Measurements from ENCODE around the gene CETN2. TPM values are rescaled to one million over a fixed set of nuclear protein-coding genes. Genes with fewer than 3 reads are reported as not detected.
A peak's percentile ranks its signal among the peaks of the same experiment; 100 is the strongest.

Gene CETN2
- total RNA-seq, 1 donor, result 65.7 TPM

- no peak overlapping the region for H3K4me3 ChIP-seq (ENCODE audit: low read depth, low read length)
- no peak for TF ChIP-seq CTCF (IDR thresholded peaks at IDR 0.05; ENCODE audit: insufficient read depth, low read length)
- no peak for DNase-seq (ENCODE audit: low read depth)
These were observed 2.0 kb upstream of the CETN2 start for GRCh38 chrX:152832520-152832919.

- no peak for TF ChIP-seq CTCF (IDR thresholded peaks at IDR 0.05; ENCODE audit: insufficient read depth, low read length)
- no peak for DNase-seq (ENCODE audit: low read depth)
These were observed 834 bp upstream of the CETN2 start for GRCh38 chrX:152831391-152831790.

GRCh38 chrX:152824841-152825374 lies 5.6 kb downstream of the CETN2 start:
- no peak overlapping the region for H3K4me3 ChIP-seq (ENCODE audit: low read depth, low read length)
- no peak for TF ChIP-seq CTCF (IDR thresholded peaks at IDR 0.05; ENCODE audit: insufficient read depth, low read length)
- no peak for DNase-seq (ENCODE audit: low read depth)

More at GRCh38 chrX:152831391-152831790, 834 bp upstream of the CETN2 start:
- peak overlapping the region; percentile 70 for H3K4me3 ChIP-seq (ENCODE audit: low read depth, low read length)

GRCh38 chrX:152823657-152824056 lies 6.9 kb downstream of the CETN2 start:
- no peak overlapping the region for H3K4me3 ChIP-seq (ENCODE audit: low read depth, low read length)
- TF ChIP-seq CTCF (IDR thresholded peaks at IDR 0.05; ENCODE audit: insufficient read depth, low read length), result no peak
- DNase-seq (ENCODE audit: low read depth), result no peak

- peak; percentile 22 for DNase-seq (ENCODE audit: low read depth)
- TF ChIP-seq CTCF (IDR thresholded peaks at IDR 0.05; ENCODE audit: insufficient read depth, low read length), result no peak
- no peak overlapping the region for H3K4me3 ChIP-seq (ENCODE audit: low read depth, low read length)
These were observed 8.0 kb downstream of the CETN2 start for GRCh38 chrX:152822383-152823086.

- TF ChIP-seq CTCF (IDR thresholded peaks at IDR 0.05; ENCODE audit: insufficient read depth, low read length), result peak; percentile 57
- peak; percentile 29 for DNase-seq (ENCODE audit: low read depth)
- H3K4me3 ChIP-seq (ENCODE audit: low read depth, low read length), result no peak overlapping the region
These were observed 9.3 kb downstream of the CETN2 start for GRCh38 chrX:152821145-152821765.

Data from fibroblast of the aortic adventitia (primary cell).